NCI-H2227 (cell line): ENCODE results near the gene KCNC3.

Experiments used
- DNase-seq: peaks from one replicate; lab custom pipeline; 2025; ENCODE audit not compliant: unreplicated experiment; lab: John Stamatoyannopoulos, UW

Gene KCNC3

DNA sequence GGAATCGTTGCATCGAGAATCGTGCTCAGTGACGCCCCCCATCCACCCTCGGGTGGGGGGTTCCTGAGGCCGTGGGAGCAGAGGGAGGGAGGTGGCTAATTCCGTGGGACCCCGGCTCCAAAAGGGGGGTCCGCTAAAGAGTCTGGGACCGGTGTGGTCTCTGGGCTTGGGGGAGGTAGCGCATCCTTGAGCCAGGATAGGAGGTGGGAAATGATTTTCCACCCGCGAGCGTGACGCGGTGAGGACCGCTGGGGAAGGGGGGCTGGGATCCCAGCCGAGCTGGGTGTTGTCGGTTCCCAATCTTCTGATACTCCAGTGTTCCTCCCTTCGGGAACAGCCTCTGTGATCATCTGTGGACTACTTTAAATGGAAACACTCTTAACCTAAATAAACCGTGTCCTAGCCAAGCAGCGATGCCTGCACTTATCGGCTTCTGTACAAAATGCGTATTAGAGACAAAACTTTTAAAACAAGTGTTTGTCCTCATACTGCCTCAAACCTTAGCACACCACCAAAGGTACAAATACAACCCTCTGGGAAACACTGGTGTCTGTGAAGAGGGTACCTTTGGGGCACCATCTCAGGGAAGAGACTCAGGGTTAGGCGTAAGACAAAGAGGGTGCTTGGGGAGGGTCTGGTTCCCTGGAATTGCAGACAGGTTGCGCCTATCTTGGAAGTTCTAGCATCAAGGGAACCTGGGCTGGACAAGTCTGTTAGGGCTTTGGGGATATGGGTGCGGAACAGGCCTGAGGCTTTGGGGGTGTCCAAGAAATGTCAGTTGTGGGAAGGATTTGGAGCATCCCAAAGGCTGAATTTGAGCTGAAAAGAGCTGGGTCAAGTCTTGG, 16.0 kb downstream of the KCNC3 start:
- DNase-seq = no peak

DNA sequence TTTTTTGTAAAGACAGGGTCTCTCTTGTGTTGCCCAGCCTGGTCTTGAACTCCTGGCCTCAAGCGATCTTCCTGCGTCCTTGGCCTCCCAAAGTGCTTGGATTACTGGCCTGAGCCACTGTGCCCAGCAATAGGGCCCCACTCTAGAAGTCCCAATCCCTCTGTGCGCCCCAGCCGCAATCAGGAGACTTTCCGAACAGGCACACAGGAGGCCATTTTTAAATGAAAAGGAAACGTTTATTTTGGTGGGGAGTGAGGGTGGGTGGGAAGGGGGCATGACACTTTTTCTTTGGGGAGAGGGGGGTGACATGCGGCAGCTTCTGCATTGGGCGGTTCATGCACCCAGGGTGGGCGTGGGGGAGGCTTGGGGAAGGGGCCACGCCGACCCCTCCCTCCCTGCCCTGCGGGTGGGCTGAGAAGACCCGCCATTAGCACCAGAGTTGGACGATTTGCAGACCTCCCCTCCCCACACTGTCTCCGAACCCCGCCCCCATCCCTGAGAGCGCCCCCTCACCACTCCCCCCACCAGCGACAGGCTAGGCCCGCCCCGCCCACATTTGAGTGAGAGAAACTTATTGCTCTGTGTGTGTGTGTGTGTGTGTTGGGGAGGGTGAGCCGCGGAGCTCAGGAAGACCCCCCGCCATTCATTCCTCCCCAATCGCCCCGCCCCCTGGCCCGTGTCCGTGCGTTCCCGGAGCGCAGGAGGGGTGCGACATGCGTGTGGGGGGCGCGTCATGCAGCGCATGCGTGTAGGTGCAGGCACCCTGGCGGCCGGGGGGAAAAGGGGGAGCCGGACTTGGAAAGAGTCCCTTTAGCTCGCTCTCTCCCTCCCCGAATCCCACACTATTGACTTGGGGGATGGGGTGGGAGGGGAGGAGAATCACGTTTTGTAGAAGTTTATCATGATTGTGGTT, 17.2 kb downstream of the KCNC3 start:
- peak; percentile 81 for DNase-seq

- DNase-seq = no peak
These were observed 18.3 kb downstream of the KCNC3 start for GRCh38 chr19:50310759-50311465.

GRCh38 chr19:50309396-50310125, 19.6 kb downstream of the KCNC3 start:
- DNase-seq = no peak

DNA sequence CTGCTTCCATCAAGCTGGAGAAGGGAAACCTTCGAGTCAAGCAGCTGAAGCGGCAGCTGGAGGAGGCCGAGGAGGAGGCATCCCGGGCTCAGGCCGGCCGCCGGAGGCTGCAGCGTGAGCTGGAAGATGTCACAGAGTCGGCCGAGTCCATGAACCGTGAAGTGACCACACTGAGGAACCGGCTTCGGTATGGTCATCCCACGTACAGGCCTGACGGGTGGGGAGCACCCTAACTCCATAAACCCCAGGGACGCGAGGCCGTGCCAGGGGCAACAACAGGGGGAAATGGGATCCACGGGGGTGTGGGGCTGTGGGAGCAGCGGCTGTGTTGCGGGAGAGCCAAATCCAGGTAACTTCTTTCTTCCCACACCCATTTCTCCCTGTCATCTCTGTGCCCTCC, 20.2 kb downstream of the KCNC3 start:
- no peak for DNase-seq

GRCh38 chr19:50303558-50303957, 25.6 kb downstream of the KCNC3 start:
- no peak for DNase-seq

- no peak for DNase-seq
These were observed 27.6 kb downstream of the KCNC3 start for GRCh38 chr19:50301607-50301971.

- DNase-seq = no peak
These were observed 28.2 kb downstream of the KCNC3 start for GRCh38 chr19:50300814-50301606.

- DNase-seq = no peak
These were observed 29.1 kb downstream of the KCNC3 start for GRCh38 chr19:50300051-50300450.

- no peak for DNase-seq
These were observed 35.7 kb downstream of the KCNC3 start for GRCh38 chr19:50293263-50294004.

GRCh38 chr19:50292216-50292827, 36.9 kb downstream of the KCNC3 start:
- DNase-seq = no peak

DNA sequence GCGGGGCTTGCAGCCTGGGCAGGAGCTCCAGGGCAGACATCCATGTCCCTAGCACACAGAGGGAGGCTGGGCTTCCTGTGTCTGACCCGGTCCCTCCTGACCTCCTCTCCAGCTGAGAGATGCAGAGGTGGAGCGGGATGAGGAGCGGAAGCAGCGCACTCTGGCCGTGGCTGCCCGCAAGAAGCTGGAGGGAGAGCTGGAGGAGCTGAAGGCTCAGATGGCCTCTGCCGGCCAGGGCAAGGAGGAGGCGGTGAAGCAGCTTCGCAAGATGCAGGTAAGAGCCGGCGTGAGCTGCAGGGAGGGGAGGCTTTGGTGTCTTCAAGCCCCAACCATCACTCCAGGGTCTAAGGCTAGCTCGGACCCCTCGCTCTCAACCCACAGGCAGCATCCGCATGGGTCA, 38.4 kb downstream of the KCNC3 start:
- no peak for DNase-seq

GRCh38 chr19:50290011-50290410, 39.2 kb downstream of the KCNC3 start:
- DNase-seq = no peak

GRCh38 chr19:50288954-50289353, 40.2 kb downstream of the KCNC3 start:
- no peak for DNase-seq

DNA sequence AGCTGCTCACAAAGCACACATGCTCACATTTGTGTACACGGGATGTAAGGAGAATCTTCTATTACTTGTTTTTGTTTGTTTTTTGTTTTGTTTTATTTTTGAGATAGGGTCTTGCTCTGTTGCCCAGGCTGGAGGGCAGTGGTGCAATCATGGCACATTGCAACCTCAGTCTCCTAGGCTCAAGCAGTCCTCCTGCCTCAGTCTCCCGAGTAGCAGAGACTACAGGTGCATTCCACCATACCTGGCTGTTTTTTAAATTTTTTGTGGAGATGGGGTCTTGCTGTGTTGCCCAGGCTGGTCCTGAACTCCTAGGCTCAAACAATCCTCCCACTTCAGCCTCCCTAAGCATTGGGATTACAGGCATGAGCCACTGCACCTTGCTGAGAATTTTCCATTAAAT, 41.8 kb downstream of the KCNC3 start:
- DNase-seq = no peak

DNA sequence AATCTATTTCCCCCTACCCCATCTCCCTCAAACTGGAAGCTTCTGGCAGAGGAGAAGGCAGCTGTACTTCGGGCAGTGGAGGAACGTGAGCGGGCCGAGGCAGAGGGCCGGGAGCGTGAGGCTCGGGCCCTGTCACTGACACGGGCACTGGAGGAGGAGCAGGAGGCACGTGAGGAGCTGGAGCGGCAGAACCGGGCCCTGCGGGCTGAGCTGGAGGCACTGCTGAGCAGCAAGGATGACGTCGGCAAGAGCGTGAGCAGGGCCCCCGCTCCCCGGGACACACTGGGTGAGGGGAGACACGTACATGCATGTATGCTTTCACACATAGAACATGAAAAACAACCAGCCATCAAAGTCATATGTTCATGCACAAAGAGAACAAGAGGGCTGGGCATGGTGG, 42.7 kb downstream of the KCNC3 start:
- DNase-seq = no peak

- no peak for DNase-seq
These were observed 43.3 kb downstream of the KCNC3 start for GRCh38 chr19:50285833-50286232.

DNA sequence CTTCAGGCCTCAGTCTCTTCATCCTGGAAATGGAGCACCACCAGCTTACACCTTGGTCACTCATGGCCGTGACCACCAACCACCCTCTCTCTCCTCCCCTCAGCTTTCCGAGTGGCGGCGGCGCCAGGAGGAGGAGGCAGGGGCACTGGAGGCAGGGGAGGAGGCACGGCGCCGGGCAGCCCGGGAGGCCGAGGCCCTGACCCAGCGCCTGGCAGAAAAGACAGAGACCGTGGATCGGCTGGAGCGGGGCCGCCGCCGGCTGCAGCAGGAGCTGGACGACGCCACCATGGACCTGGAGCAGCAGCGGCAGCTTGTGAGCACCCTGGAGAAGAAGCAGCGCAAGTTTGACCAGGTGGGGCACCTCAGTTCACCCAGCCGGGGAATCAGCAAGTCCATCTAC, 47.7 kb downstream of the KCNC3 start:
- no peak for DNase-seq

GRCh38 chr19:50280983-50281382, 48.2 kb downstream of the KCNC3 start:
- DNase-seq = no peak
